ENCODE results near the gene FKRP.

The FKRP gene

DNA sequence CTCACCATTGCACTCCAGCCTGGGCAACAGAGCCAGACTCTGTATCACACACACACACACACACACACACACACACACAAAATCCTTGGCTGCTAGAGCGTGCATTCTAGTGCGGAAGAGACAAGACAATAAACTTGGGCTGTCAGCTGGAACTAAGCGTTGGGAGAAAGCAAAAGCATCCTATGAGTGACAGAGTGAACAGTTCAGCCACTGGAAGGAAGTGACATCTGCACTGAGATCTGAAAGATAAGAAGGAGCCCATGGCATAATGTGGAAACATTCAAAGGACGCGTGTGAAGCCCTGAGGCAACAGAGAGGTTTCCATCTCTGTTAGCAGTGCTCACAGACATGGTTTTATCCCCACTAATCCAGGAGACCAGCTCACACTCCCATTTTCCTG lies 46.1 kb downstream of the FKRP start:
- Histone ChIP-seq H3K79me1 (ENCODE audit: low read length) (peaks cover 19% of the 10 kb centered on the region), H3K23ac (ENCODE audit: low read length) (no peak overlapping the region), H3K4me2 (ENCODE audit: low read length) (no peak overlapping the region), H2BK5ac (ENCODE audit: low read depth, low read length, poor library complexity) (no peak overlapping the region), H2AK5ac (ENCODE audit: low read length) (no peak overlapping the region), H2BK120ac (ENCODE audit: insufficient read depth, low read length, poor library complexity) (no peak overlapping the region), H3K27ac (ENCODE audit: low read depth, low read length) (peak overlapping the region; percentile 93), H3K9me3 (ENCODE audit: insufficient read depth, low read depth, low read length) (no peaks in the 10 kb centered on the region), H3K4me3 (ENCODE audit: low read depth, low read length) (no peak overlapping the region), H4K12ac (ENCODE audit: low read depth, low read length) (no peak overlapping the region), H3K9ac (ENCODE audit: low read length) (no peak overlapping the region), H3K36me3 (ENCODE audit: control insufficient read depth in 1 of 2, insufficient read depth in 2 of 2, low read length in 2 of 2) (no peaks in the 10 kb centered on the region), H2BK12ac (ENCODE audit: low read length) (no peak overlapping the region), H3K27me3 (ENCODE audit: insufficient read depth, low read length) (no peaks in the 10 kb centered on the region), H3K4ac (ENCODE audit: low read depth, low read length) (no peak overlapping the region), H4K8ac (ENCODE audit: low read depth, low read length) (no peak overlapping the region), H3K14ac (ENCODE audit: low read length) (no peak overlapping the region), H3K4me1 (ENCODE audit: control insufficient read depth in 1 of 2, insufficient read depth in 2 of 2, low read length in 2 of 2) (peaks cover 8 to 17% of the 10 kb centered on the region in 2 experiments), H4K91ac (ENCODE audit: low read depth, low read length) (no peak overlapping the region), H3K79me2 (ENCODE audit: control insufficient read depth, insufficient read depth, low read length, poor library complexity) (peaks cover 13% of the 10 kb centered on the region), H3K18ac (ENCODE audit: low read length) (no peak overlapping the region), H2AFZ (ENCODE audit: insufficient read depth, low read length, poor library complexity) (no peak overlapping the region)
- WGBS (ENCODE audit: extremely low coverage, insufficient coverage, insufficient read length): no CpG with 5 or more reads among the region's 5 CpGs
- DNase-seq: peak; percentile 98 to 100

DNA sequence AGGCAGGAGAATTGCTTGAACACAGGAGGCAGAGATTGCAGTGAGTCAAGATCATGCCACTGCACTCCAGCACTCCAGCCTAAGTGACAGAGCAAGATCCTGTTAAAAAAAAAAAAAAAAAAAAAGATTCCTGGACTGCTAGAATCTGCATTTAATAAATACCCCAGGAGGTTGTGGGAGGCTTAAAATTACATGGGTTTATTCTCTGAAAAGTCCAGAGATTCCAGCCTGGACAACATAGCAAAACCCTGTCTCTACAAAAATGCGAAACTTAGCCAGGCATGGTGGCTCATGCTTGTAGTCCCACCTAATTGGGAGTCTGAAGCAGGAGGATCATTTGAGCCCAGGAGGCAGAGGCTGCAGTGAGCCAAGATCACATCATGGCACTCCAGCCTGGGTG lies 52.0 kb downstream of the FKRP start:
- peaks cover 2% of the 10 kb centered on the region for H3K79me1 ChIP-seq (ENCODE audit: low read length)
- H4K8ac ChIP-seq (ENCODE audit: low read depth, low read length): no peak overlapping the region
- no peak overlapping the region for H3K18ac ChIP-seq (ENCODE audit: low read length)
- no peaks in the 10 kb centered on the region for H3K27me3 ChIP-seq (ENCODE audit: insufficient read depth, low read length)
- no peak overlapping the region for H3K4me3 ChIP-seq (ENCODE audit: low read depth, low read length)
- no CpG with 5 or more reads among the region's 1 CpG for WGBS (ENCODE audit: extremely low coverage, insufficient coverage, insufficient read length)
- no peak overlapping the region for H4K12ac ChIP-seq (ENCODE audit: low read depth, low read length)
- H4K91ac ChIP-seq (ENCODE audit: low read depth, low read length): no peak overlapping the region
- H3K27ac ChIP-seq (ENCODE audit: low read depth, low read length): no peak overlapping the region
- H3K14ac ChIP-seq (ENCODE audit: low read length): no peak overlapping the region
- no peak overlapping the region for H3K4me2 ChIP-seq (ENCODE audit: low read length)
- no peak overlapping the region for H2BK12ac ChIP-seq (ENCODE audit: low read length)
- H3K23ac ChIP-seq (ENCODE audit: low read length): no peak overlapping the region
- no peaks in the 10 kb centered on the region for H3K79me2 ChIP-seq (ENCODE audit: control insufficient read depth, insufficient read depth, low read length, poor library complexity)
- peak in 1 of 2 donors; percentile 50 for DNase-seq
- peaks cover 0 to 13% of the 10 kb centered on the region in 2 experiments for H3K4me1 ChIP-seq (ENCODE audit: control insufficient read depth in 1 of 2, insufficient read depth in 2 of 2, low read length in 2 of 2)
- no peak overlapping the region for H2BK5ac ChIP-seq (ENCODE audit: low read depth, low read length, poor library complexity)
- no peaks in the 10 kb centered on the region for H3K9me3 ChIP-seq (ENCODE audit: insufficient read depth, low read depth, low read length)
- H3K4ac ChIP-seq (ENCODE audit: low read depth, low read length): no peak overlapping the region
- no peak overlapping the region for H2AFZ ChIP-seq (ENCODE audit: insufficient read depth, low read length, poor library complexity)
- H3K36me3 ChIP-seq (ENCODE audit: control insufficient read depth in 1 of 2, insufficient read depth in 2 of 2, low read length in 2 of 2): no peaks in the 10 kb centered on the region
- H3K9ac ChIP-seq (ENCODE audit: low read length): no peak overlapping the region
- no peak overlapping the region for H2AK5ac ChIP-seq (ENCODE audit: low read length)
- H2BK120ac ChIP-seq (ENCODE audit: insufficient read depth, low read length, poor library complexity): no peak overlapping the region

DNA sequence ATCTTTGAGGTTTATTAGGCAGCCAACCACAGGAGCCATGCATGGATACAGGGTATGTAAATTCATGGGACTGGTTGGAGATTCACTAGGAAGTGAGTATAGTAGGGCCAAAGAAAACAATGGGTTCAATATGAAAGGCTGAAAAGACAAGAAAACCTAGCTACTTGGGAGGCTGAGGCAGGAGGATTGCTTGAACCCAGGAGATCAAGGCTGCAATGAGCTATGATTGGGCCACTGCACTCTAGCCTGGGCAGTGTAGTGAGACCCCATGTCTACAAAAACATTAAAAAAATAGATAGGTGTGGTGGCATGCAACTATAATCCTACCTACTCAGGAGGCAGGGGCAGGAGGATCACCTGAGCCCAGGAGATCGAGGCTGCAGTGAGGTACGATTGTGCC lies 52.9 kb downstream of the FKRP start:
- H3K9me3 ChIP-seq (ENCODE audit: insufficient read depth, low read depth, low read length): no peaks in the 10 kb centered on the region
- no peak overlapping the region for H3K27ac ChIP-seq (ENCODE audit: low read depth, low read length)
- no peak overlapping the region for H2BK120ac ChIP-seq (ENCODE audit: insufficient read depth, low read length, poor library complexity)
- no peak overlapping the region for H4K91ac ChIP-seq (ENCODE audit: low read depth, low read length)
- no peak overlapping the region for H3K4me2 ChIP-seq (ENCODE audit: low read length)
- H3K27me3 ChIP-seq (ENCODE audit: insufficient read depth, low read length): no peaks in the 10 kb centered on the region
- H2BK5ac ChIP-seq (ENCODE audit: low read depth, low read length, poor library complexity): no peak overlapping the region
- H3K4ac ChIP-seq (ENCODE audit: low read depth, low read length): no peak overlapping the region
- no peaks in the 10 kb centered on the region for H3K36me3 ChIP-seq (ENCODE audit: control insufficient read depth in 1 of 2, insufficient read depth in 2 of 2, low read length in 2 of 2)
- no peak overlapping the region for H2AFZ ChIP-seq (ENCODE audit: insufficient read depth, low read length, poor library complexity)
- DNase-seq: no peak
- no peak overlapping the region for H3K4me3 ChIP-seq (ENCODE audit: low read depth, low read length)
- H3K4me1 ChIP-seq (ENCODE audit: control insufficient read depth in 1 of 2, insufficient read depth in 2 of 2, low read length in 2 of 2): peaks cover 0 to 11% of the 10 kb centered on the region in 2 experiments
- no peak overlapping the region for H3K18ac ChIP-seq (ENCODE audit: low read length)
- no peak overlapping the region for H2AK5ac ChIP-seq (ENCODE audit: low read length)
- H3K14ac ChIP-seq (ENCODE audit: low read length): no peak overlapping the region
- no CpG with 5 or more reads among the region's 2 CpGs for WGBS (ENCODE audit: extremely low coverage, insufficient coverage, insufficient read length)
- no peaks in the 10 kb centered on the region for H3K79me2 ChIP-seq (ENCODE audit: control insufficient read depth, insufficient read depth, low read length, poor library complexity)
- H4K8ac ChIP-seq (ENCODE audit: low read depth, low read length): no peak overlapping the region
- peaks cover 2% of the 10 kb centered on the region for H3K79me1 ChIP-seq (ENCODE audit: low read length)
- H2BK12ac ChIP-seq (ENCODE audit: low read length): no peak overlapping the region
- no peak overlapping the region for H3K23ac ChIP-seq (ENCODE audit: low read length)
- H3K9ac ChIP-seq (ENCODE audit: low read length): no peak overlapping the region
- H4K12ac ChIP-seq (ENCODE audit: low read depth, low read length): no peak overlapping the region

DNA sequence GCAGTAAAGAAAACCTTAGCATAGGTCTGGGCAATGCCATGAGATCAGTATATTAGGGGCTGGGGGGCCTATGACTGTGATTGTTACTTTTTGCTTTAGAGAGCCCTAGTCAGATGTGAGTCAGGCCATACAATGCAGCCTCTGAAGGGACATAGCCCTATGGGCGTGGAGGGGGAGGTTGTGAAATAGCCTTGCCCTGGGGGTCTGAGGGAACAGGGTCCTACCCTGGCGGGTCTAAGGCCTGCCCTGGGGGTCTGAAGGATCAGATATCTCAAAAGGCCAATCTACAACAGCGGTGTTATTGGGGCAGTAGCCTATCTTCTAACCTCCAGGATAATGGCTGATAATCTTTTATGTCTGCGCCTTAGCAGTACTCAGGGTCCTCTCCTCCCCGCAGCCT lies 56.3 kb downstream of the FKRP start:
- WGBS (ENCODE audit: extremely low coverage, insufficient coverage, insufficient read length): no CpG with 5 or more reads among the region's 5 CpGs
- H3K4me2 ChIP-seq (ENCODE audit: low read length): no peak overlapping the region

More for the DNA sequence above, 56.3 kb downstream of the FKRP start:
- Histone ChIP-seq H3K4me3 (ENCODE audit: low read depth, low read length) (no peak overlapping the region), H2BK12ac (ENCODE audit: low read length) (no peak overlapping the region), H2AFZ (ENCODE audit: insufficient read depth, low read length, poor library complexity) (no peak overlapping the region), H2BK5ac (ENCODE audit: low read depth, low read length, poor library complexity) (no peak overlapping the region), H3K23ac (ENCODE audit: low read length) (no peak overlapping the region), H3K79me2 (ENCODE audit: control insufficient read depth, insufficient read depth, low read length, poor library complexity) (no peaks in the 10 kb centered on the region), H3K27me3 (ENCODE audit: insufficient read depth, low read length) (no peaks in the 10 kb centered on the region), H3K9me3 (ENCODE audit: insufficient read depth, low read depth, low read length) (no peaks in the 10 kb centered on the region), H3K4ac (ENCODE audit: low read depth, low read length) (no peak overlapping the region), H4K12ac (ENCODE audit: low read depth, low read length) (no peak overlapping the region), H3K79me1 (ENCODE audit: low read length) (peaks cover 2% of the 10 kb centered on the region), H3K4me1 (ENCODE audit: control insufficient read depth in 1 of 2, insufficient read depth in 2 of 2, low read length in 2 of 2) (peaks cover 0 to 5% of the 10 kb centered on the region in 2 experiments), H3K27ac (ENCODE audit: low read depth, low read length) (no peak overlapping the region), H3K9ac (ENCODE audit: low read length) (no peak overlapping the region), H2AK5ac (ENCODE audit: low read length) (no peak overlapping the region), H3K14ac (ENCODE audit: low read length) (no peak overlapping the region), H3K36me3 (ENCODE audit: control insufficient read depth in 1 of 2, insufficient read depth in 2 of 2, low read length in 2 of 2) (no peaks in the 10 kb centered on the region), H3K18ac (ENCODE audit: low read length) (no peak overlapping the region), H4K8ac (ENCODE audit: low read depth, low read length) (no peak overlapping the region), H4K91ac (ENCODE audit: low read depth, low read length) (no peak overlapping the region), H2BK120ac (ENCODE audit: insufficient read depth, low read length, poor library complexity) (no peak overlapping the region)
- DNase-seq: no peak

All from trophoblast cell (in vitro differentiated cells and primary cell).